Stromal cell of bone marrow (primary cell): Measurements from ENCODE around the gene USP25.
"Not testable (repeated sequence)": the region's sequence is repeated elsewhere in the genome, so short reads cannot be mapped to it uniquely, and the experiment has no call there.

Source experiments
- DNase-seq: peaks from one replicate; pipeline ENCODE4 v3.0.0-alpha.2; 2012; ENCODE audit warnings: low read depth

Gene USP25

DNA sequence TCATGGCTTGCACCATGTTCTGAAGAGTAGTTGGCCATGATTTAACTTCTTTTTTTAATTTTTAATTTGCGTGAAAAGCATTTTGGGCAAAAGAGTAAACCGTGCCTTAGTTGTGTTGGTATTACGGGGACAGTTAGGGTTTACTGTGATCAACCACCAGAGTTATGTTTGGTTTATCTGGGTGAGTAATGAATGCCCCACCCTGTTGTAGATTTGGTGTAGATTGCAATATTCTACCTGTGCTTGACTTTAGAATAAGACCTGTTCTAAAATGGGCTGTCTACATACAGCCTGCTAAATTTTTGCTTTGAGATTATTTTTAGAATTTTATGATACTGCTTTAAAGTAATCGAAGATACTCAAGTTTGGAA, 1.4 kb downstream of the USP25 start:
- no peak for DNase-seq

DNA sequence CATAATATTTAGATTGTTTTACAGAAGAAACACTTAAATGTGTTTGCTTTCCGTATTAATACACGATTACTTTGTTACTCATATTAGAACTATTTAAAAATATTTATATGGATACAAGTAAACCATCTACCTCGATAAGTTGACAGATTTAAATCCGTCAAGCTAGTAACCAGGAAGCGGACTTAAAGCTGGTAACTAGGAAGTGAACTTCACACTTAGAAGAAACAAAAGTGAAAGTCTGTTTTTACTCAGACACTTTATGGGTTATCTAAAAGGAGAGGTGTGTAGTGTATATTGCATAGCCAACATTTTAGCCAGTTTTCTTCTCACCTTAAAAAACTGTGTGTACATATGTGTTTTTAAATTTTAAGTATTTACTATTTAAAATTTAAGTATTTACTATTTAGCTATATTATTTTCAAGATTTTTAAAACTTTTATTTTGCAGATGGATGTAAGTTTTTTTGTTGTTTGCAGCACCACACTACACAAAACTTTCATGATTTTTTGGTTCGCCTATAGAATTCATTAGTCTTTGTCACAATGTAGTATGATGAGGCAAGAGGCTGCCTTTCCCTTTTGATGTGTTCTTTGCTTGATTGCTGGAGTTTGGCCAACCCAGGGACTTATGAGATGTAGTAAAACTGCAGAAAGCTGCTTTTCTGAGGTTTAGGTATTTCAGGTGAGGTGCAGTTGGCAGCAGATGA, 2.7 kb downstream of the USP25 start:
- DNase-seq = no peak

GRCh38 chr21:15732996-15733329, 3.2 kb downstream of the USP25 start:
- no peak for DNase-seq

DNA sequence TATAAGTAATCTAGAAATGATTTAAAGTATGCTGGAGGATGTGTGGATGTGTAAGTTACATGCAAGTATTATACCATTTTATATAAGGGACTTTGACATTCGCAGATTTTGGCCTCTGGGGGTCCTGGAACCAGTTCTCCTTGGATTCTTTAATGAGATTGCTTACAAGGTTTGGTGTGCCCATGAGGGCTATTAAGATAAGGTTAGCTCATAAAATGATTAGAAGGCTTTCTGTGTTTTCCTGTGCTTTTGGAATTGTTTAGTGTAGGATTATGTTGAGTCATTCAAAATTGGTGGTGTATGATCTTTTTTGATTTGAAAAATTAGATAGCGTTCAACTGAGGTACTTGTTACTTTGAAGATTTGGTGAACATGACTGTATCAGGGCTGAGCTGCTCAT, 5.6 kb downstream of the USP25 start:
- DNase-seq = no peak

DNA sequence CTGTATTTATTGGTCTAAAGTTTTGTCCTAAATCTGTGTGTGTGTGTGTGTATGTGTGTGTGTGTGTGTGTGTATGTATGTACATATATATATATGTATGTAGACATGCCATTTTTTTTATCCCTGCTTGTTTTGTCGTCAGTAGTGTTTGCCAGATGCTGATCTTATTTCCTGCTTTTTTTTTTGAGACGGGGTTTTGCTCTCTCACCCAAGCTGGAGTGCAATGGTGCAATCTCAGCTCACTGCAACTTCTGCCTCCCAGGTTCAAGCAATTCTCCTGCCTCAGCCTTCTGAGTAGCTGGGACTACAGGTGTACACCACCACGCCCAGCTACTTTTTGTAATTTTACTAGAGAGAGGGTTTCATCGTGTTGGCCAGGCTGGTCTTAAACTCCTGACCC, 6.1 kb downstream of the USP25 start:
- DNase-seq = not testable (repeated sequence)

- DNase-seq = not testable (repeated sequence)
These were observed 9.0 kb downstream of the USP25 start for GRCh38 chr21:15738779-15739178.

DNA sequence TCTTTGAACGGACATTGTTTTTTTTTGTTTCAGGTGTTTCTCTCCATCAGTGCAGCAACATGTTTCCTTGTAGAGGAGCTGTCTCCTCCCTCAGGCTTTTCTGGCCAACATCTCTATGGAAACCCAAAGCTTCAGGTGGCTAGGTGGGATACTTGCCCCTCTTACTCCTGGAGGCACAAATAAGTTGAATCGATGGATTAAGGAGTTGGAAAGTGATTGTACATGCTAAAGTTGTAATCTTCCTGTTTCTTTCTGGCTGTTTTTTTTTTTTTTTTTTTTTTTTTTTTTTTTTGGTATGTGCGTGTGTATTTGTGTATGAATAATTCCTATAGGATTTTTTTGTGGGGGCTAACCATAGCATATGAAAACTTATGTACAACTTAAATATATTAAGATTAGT, 10.6 kb downstream of the USP25 start:
- DNase-seq = no peak

- DNase-seq = no peak
These were observed 11.7 kb downstream of the USP25 start for GRCh38 chr21:15741510-15741909.

DNA sequence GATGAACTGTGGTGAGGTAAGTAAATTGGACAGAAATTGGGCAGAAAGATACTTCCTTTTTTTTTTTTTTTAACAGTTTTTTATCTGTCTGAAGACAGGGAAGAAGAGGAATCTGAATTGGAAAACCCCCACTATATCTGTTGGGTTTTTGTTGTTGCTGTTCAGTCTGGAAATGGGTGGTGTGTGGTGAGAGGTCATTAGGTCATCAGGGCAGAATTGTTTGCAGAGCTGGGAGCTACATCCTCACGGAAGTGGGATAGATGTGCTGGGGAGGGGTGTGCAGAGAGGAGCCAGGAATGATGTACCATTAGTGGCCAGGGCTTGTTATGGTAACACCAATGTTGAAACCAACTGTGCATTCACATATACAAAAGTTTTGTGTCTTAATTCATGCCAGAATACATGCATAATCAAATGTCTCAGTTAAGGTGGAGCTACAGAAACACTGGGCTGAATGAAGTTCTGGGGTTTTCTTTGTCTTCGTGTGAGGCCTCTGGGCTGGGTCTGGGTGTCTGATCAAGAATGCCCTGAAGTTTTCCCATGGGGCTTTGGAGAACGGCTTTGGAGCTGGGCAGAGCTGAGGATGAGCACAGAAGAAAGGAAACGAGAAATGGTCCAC, 12.4 kb downstream of the USP25 start:
- DNase-seq = no peak

DNA sequence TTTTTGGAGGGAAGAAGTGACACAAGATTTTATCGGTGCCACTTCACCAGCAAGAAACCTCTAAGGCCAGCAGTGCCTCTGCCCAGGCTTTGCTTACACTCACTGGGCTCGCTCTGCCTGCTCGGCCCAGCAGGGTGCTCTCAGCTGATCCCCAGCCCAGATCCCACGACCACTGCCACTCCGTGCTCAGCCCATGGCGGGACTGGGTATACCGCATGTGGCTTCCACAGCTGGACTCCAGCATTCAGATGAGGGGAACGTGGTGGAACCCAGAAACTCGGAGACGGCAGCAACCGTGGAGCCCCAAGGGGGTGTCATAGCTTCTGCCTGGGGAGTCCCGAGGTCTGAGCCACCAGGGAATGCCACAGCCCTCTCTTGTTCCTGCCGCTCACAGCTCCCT, 12.9 kb downstream of the USP25 start:
- no peak for DNase-seq

GRCh38 chr21:15743593-15743992, 13.8 kb downstream of the USP25 start:
- DNase-seq = no peak

DNA sequence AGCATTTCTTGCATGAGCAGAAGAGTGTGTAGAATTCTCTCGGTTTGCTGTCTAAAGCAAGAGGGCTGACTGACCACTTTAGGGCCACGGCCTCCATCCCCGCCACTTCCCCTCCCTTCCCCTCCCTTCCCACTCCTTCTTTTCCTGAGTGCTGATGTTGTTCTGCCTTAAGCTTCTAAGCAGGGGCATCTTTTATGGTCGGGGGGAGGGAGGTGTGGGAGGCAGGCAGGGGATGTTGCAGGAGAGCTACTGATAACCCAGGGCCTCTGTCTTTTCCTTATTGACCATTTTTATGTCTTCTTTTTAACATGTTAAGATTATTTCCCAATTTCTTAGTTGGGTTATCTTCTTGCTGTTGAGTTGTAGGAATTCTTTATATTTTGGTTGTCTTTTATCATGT, 15.1 kb downstream of the USP25 start:
- no peak for DNase-seq

DNA sequence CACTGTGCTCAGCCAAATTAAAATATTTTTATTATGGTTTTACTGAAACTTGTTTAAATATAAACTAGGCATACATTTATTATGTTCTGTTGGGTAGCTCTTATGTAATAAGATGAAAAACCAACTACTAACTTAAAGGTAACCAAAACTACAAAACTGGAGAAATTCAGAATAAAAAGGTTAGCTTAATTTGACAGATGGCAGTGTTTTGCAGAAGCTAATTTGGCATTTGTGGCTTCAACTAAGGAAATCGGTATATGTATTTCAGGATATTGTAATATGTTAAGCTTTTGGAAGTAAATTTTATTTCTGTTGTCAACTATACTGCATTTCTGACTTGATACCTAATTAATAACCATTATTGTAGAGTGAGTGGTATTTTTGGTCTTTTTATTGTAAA, 18.8 kb downstream of the USP25 start:
- no peak for DNase-seq

DNA sequence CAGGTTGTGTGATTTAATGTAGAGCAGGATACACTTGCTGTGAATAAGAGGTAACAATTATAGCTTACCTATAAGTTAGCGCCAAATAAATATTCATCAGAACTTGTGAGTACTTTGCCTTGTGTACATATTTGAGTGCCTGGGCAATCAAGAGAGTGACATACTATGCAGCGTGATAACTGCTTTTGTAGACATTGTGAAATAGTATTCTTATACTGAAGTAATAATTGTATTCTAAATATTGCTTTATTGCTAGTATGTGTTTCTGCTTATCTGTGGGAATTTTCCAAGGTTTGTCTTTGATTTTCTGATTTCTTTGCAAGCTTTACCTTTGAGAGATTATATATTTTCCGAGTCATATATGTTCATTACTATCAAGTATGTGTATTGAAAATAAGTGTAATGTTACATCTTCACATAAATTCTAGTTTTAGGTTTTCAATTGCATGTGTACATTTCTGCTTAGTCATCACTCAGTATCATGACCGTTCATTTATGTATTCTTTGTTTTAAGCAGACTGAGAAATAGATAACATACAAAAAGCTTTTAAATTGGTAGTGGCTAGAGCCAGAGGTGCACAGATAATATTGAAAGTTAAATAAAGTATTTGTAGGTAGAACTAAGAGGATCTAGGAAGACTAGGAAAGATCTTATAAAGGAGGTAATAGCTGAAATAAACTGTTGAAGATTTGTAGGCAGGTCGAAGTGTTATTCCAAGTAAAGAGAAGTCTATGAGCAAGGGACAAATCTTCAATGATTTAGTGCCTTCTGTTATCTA, 19.5 kb downstream of the USP25 start:
- DNase-seq = no peak

DNA sequence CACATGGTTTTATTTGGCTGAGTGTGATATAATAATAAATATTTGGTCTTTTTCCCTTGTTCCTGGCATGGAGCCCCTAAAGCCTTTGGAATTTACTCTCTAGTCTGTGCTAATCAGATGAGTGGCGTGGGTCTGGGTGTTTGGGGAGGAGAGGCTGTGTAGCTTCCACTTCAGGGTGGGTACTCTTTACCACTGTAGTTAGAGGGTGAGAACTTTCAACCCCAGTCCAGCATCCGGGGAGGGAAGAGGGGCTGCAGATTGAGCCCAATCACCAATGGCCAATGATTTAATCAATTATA, 20.0 kb downstream of the USP25 start:
- DNase-seq = no peak

- no peak for DNase-seq
These were observed 21.3 kb downstream of the USP25 start for GRCh38 chr21:15751037-15751436.

DNA sequence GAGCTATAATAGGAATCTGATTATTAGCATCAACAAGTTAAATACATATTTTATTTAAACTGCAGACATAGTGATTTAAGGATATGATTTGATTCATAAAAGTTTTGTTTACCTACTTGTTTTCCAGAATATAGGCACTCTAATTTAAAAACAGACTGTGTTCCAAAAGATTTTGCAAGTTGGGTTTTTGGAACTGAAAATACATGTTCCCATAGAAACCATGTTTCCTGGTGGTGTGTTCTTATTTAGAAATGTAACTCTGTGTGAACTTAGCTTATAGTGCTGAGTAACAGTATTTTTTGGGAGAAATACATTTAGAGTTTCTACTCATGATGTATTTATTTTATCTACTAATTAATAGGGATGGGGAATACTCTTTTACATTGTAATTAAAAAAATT, 21.8 kb downstream of the USP25 start:
- no peak for DNase-seq

DNA sequence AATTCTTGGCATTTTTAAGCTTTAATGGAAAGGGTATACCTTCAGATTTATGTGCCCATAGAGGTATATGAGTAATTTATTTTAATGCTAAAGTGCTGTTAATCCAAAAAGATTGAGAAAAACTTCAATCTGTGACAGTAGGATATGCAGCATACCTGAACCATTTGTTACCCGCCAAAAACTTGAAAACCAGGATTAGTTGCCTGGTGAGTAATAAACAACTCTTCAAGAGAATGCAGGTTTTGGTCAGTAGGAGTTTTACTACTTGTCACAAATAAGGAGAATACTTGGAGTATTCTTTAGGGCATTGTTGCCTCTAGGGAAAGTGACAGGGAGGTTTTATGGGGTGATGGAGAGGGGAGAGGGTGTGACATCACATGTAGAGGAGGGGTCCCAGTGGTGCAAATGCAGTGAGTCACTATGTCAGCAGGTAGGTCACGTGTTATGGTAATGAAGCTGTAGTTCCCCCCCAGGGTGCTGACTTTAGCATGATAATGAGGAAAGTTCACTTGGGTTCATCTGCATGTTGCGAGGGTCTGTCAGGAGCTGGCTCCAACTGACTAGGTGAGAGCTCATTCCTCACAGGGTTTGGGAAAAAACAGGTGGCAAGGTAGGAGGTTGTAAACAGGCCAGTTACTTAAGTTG, 23.1 kb downstream of the USP25 start:
- DNase-seq = no peak

DNA sequence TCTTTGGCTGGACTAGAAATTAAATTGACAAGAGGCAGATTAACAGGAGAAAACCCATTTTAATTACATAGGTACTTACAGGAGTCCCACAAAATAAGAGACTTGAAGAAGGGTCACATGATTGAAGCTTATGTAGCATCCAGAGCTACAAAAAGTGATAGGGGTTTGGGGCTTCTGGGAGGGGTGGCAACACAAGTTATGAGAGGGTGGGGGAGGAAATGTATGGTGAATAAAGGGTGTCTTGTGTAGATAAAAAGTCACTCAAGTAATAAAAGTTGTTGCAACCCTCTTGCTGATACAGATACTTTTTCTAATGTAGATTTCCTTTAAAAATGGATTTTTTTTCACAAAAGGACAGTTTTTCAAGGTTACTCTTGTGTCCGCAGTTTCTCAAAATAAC, 24.0 kb downstream of the USP25 start:
- no peak for DNase-seq

DNA sequence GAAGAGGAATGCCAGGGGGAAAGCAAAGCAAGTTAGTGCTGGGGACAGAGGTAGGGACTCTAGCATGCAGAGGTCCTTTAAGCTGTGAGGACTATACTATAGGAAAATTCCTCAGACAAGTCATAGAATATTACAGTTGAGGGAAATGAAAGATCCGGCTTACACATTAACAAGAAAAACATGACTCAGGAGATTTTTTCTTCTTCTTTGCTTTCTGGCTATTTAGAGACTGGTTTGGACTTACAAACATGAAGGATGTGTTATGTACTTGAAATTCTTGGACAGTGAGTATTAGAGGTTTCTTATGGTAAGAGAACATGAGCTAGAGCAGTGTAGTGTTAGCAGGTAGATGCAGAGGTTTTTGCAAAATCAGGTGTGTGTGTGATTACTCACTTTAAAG, 24.9 kb downstream of the USP25 start:
- no peak for DNase-seq

DNA sequence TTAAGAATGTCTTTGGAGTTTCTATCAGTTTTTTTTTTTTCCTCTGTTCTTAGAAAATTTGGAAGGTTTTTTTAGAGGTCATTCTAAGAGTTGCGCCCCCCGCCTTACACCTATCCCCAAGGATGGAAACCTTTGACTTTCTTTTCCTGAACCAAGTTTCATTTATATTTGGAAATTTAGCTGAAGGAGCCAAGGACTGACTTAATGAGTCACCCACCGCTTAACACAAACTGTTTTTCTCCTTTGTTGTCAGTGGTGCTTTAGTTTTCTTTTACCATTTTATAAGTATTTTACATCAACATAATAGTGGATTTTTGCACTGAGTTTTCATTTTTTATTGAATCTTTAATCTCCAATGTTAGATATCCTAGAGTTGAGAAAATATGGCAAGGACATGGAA, 25.3 kb downstream of the USP25 start:
- DNase-seq = no peak

DNA sequence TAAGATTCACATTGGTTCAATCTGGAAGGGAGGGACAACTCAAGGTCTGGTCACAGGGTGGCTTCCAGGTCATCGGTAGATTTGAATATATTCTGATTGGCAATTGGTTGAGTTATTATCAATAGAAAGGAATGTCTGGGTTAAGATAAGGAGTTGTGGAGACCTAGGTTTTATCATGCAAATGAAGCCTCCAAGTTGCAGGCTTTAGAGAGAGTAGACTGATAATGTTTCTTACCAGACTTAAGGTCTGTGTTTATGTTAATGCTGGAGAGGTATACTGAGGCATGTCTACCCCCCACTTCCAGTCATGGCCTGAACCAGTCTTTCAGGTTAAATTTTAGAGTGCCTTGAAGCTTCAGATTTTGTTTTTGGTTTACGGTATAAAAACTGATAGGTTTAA, 29.7 kb downstream of the USP25 start:
- no peak for DNase-seq

- no peak for DNase-seq
These were observed 31.8 kb downstream of the USP25 start for GRCh38 chr21:15761507-15762100.
